Activated T-helper 1 cell treated with anti-CD3 and anti-CD28 coated beads, Interleukin-2, amount 50 U/mL, for 16 hours (primary cell): ENCODE results near the gene DRAXIN.

Experiments
- DNase-seq, 2 donors: peaks; one replicate each; pipeline ENCODE4 v3.0.0-alpha.2; 2020; ENCODE audit warnings: low read depth in 1 of 2, low spot score in 1 of 2

The DRAXIN gene

DNA sequence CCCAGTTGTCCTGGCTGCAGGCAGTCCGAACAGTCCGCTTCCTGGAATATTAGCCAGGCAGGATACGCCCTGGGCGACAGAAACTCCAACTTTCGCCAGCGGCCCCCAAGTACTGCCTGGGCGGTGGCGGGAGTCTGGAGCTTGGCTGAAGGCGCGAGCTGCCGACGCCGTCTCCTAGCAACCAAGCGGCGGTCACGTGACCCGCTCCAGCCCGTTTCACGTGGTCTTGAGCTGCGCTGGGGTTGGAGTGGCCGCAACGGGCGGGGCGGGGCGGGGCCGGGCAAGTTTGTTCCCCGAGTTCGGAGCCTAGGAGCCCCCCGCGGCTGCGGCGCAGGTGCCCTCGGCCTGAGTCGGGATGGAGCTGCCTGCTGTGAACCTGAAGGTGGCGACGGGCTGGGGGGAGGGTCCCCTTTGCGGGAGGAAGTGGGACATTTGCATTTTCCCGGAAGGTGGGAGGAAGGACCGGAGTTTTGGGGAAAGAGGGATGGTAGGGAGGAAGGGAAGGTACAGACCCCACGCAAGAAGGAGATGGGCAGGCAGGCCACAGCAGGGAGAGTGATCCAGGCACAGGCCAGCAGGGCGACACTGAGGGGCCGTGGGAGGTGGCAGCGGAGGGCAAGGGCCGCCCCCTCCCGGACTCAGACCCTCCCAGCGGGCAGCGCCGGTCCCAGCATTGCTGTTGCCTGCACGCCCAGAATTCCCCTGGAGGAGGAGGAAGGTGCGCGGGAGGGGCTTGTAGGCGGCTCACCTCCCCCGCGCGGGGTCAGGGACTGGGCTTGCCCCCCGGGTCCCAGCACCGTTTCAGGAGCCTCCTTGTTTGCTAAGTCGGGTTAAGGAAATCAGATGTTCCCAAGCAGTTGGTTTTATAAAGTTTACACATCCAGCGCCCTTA lies 44.6 kb downstream of the DRAXIN start, which contains the start of gene AGTRAP:
Gene AGTRAP (plus strand): TSS at position 283 of the 892 bp plus-strand sequence. CDS start 73 bp downstream, at position 356.
- peak; percentile 69 to 74 for DNase-seq

DNA sequence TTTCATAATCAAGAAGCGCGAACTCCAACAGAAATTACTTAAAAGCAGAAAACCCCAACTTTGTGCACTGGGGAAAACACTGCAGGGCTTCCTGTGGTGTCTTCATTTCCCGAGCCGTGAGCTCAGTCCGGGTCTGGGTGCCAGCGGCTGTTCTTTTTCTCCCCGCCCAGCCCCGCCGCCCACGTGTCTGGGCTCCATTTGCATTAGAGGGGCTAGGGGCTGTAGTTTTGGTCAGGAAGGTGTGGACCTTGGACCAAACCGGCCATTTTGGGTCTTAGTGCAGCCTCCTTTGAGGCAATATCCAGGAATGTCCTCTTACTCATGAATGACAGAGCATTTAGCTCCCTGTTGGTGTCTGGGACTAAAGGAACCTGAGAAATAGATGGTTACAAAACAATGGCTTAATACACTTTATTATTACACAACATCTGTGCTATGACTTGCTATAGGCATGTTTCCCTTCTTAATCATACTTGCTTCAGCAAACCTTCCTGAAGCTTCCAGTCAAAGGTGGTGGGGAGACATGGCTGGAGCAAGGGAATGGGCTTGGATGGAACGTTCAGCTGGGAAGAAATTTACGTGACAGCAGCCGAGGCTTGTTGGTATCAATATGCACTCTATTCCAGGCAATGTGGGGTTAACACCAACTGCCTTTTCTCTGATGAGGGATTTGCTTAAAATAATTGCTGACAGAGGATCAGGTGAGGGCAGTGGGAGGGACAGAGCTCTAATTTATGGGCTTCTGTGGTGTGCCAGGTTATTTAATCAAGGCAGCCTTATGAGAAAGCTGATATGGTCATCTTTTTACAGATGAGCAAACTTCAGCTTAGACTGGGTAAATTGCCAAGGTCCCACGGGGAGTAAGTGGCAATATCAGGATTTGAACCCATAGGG lies 45.5 kb downstream of the DRAXIN start:
- DNase-seq = peak; percentile 8 to 21

DNA sequence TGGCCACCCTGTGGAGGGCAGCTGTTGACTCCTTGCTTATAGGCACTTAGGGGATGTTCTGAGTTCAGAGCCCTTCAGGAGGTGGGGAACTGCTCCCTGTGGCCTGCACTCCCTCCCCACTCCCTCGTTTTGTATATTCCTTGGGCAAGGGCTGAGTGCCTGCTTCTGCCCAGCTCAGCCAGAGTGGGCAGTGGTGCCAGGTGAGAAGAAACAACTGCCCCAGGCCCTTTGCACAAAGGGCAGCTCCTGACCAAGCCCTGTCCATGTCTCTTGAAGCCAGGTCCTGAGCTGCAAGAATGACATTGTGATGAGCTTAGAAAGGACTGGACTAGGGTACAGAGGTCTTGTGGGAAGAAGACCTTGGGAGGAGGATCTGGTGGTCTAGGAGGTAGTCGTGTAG lies 46.6 kb downstream of the DRAXIN start:
- DNase-seq = no peak

DNA sequence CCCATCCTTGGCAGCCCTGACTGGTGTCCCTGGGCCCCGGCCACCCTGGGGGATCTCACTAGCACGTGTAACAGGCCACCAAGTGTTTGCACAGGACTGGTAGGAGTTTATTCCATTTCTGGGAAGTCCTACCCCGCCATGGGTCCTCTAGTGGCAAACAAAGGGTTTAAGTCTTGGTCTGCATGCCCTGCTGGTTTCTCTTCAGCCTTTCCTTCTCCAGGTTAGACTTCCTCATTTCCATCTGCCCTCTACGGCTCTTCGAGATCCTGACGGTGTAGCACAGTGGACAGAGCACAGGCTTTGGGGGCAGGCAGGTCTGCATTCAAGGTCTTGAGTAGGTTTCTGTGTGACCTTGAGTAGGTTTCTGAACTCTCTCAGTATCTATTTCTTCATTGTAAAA lies 47.3 kb downstream of the DRAXIN start:
- DNase-seq = no peak

DNA sequence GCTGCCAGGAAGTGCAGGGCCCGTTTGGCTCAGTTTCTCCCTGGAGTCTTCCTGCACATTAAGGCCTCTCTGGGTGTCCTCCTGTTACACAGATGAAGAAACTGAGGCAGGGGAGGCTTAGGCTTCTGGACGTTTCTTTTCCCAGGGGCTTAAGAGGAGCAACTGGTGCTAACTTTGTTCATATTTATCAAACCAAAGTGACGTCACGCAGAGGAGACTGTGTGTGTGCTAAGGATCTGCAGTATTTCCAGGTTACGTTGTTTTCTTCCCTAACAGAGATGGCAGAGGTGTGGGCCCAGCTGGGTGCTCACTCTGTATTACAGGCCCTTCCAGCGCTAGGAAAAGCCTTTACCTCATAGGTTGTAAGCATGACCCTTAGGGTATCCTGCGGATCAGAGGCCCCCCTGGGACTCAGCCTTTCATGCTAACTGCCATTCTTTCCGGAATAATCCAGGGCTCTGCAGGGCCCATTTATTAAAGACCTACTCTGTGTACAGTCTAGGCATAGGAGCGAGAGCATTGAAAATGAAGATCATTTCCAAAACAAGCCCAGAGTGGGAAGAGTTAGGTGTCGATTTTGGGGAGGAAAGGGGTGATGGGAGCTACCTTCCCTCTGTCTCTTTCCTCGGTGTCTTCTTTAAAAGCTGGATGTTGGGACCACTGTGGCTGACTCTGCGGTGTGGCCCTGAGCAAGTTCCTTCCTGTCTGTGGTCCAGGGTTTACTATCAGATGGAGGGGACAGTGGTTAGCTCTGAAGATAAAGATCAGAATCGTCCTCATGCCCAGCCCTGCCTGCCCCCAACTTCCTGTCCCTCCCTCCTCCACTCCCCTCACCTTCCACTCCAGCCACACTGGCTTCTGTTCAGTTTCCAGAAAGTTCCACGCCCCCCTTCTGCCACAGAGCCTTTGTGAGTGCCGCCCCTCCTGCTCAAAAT lies 49.0 kb downstream of the DRAXIN start:
- DNase-seq = no peak

DNA sequence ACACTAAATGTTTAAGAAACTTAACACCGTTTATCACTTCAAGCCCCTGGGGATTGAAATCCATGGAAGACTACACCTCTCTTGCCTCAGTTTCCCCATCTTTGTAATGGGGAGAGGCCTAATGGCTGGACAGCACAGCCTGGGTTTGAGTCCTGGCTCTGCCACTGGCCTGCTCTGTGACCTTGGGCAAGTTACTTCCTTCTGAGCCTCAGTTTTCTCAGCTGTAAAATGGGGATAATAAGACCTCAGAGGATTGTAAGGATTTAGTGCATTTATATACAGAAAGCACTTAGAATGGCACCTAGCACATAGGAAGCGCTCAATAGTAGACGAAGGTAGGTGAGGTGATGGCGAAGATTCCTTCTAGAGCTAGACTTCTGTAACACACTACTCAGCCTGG lies 50.0 kb downstream of the DRAXIN start:
- DNase-seq = no peak

DNA sequence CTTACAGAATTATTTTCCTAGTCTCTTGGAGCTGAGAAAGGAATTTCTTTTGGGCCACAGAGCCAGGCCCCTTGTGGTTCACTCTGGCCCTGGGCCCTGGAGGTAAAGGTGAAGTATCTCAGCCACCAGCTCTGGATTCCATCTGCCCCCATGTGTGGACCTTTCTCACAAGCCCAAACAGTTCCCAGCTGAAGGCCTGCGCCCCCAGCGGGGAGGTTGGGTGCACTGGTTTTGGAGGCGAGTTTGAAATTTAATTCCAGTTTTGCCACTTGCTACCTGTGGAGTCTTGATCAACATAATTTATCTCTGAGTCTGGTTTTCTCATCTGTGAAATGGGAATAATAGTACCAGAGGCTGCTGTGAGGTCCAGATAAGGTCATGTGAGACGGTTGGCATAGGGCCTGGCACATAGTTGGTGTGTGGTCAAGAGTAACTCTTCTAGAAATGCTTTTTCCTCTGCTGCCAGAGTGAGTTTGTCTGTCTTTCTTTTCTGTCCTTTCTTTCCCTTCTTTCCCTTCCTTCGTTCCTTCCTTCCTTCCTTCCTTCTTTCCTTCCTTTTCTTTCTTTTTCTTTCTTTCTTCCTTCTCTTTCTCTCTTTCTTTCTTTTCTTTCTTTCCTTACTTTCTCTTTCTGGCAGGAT lies 50.5 kb downstream of the DRAXIN start:
- no peak for DNase-seq

DNA sequence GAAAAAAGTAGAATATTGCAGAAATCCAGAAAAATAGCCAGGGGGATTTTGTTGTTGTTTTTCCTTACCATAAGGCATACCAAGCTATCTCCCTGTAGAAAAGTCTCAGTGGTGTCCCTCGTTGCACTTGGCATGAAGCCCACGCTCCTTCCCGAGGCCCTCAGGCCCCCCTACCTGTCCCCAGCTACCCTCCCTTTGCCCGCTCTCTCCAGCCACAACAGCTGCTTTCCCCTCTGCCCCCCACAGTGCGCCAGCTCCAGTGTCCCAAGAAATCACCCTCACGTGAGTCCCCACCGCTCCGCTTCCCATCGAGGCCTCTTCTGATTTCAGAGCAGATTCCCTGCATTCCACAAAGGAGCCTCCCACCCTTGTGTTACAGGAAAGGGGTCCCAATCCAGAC lies 52.8 kb downstream of the DRAXIN start:
- DNase-seq = no peak

DNA sequence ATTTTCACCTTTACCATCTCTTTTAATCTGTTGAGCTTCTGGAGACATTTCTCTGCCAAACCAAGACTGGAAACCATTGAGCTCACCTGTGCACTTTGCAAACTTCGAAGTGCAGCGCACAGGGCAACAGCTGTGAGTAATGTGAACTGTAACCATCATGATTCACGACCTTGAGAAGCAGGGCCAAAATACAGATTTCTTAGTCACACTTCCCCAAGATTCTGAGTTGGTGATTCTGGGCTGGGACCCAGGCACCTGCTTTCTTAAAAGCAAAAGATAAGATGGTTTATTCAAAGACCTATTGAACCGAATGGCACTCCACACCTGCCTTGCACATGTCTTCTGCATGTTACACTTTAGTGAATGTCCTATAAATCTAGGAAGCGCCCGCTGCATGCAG lies 54.6 kb downstream of the DRAXIN start:
- DNase-seq = no peak

DNA sequence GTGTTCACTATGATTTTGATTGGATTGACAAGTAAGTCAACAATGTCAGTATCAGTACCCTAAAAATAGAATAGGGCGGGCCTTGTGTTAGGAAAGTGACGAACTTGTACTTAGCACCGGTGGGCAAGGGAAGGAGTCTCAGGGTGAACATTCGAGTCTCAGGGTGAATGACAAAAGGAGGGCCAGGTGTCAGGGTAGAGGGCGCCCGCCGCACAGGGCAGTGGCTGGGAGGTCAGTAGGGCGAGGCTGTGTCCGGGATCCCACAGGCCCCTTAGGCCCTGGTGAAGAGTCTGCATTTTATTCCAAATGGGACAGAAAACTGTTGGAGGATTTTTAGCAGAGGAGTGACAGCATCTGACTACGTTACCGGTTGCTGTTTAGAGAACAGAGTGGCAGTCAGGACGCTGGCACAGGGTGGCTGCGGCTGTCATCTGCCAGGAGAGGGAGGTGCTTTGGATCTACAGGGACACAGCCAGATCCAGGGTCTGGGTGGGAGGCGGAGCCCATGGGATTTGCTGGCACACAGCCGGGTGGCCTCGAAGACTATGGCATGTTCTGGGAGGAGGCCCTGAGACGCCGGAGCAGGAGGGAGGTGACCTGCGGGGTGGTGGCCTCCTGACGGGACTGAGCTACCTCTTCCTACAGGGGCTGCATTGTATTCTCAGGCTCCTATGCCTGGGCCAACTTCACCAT lies 55.4 kb downstream of the DRAXIN start:
- no peak for DNase-seq

DNA sequence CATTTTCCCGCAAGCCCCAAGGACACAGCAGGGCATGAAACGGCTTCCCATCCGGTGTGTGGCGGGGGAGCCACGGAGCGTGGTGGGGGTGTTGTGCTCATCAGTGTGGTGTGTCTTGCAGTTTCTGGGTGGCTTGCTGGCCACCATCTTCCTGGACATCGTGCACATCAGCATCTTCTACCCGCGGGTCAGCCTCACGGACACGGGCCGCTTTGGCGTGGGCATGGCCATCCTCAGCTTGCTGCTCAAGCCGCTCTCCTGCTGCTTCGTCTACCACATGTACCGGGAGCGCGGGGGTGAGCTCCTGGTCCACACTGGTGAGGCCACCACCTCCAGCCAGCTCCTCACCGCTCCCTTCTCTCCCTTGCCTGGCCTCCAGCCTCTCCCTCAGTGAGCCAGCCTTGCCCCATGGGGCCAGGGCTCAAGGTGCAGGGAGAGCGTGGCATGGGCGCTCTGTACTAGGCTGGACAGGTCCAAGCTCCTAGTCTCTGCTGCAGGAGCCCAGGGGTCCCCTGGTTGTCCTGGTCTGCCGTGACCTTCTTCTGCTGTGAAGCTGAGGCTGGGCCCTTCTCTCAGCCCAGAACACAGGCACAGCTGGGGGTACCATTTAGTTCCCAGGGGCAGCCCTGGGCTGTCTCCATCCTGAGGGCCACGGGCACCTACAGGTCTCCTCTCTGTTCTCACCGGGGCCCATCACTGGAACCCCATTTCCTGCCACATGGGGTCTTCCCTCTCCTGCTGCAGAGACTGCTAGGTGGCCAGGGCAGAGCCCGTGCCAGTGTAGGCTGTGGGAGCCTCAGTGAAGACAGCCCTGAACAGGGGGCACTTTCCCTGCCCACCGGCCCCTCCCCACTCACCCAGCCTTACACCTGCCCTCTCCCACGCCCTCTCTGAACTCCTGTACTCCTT lies 57.0 kb downstream of the DRAXIN start:
- DNase-seq = no peak

DNA sequence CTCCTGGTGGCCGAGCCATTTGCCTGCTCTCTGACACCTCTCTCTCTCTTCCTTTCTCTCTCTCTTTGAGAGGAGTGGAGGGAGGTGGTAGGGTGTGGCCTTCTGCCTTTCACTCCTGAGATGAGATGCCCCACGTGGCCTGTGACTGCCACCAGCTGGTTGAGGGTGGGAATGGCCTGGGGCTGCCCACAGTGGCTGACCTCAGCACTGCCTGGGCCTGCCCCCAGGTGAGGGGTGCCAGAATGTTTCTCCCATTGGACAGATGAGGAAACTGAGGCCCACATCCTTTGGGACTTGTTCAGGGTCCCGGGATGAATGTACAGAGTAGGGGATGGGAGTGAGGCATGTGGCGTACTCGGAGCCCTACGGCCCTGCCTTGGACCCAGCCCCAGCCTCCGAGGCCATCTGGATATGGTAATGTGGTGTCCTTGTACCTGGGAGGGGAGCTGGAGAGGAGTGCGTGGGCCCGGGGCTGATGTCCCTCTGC lies 57.7 kb downstream of the DRAXIN start:
- peak in 1 of 2 donors; percentile 16 for DNase-seq

DNA sequence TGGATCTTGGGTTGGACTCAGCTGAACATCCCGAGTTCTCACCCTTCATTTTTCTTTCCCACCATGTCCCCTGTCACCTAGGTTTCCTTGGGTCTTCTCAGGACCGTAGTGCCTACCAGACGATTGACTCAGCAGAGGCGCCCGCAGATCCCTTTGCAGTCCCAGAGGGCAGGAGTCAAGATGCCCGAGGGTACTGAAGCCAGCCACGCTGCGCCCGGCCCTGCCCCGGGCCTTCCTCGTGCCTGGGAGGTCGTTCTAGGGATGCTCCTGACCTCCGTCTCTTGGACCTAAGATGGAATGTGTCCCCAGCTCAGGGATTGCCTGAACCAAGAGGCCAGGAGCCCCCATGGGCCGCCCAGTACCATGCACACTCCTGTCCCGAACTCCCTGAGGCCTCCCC lies 58.5 kb downstream of the DRAXIN start:
- DNase-seq = no peak

DNA sequence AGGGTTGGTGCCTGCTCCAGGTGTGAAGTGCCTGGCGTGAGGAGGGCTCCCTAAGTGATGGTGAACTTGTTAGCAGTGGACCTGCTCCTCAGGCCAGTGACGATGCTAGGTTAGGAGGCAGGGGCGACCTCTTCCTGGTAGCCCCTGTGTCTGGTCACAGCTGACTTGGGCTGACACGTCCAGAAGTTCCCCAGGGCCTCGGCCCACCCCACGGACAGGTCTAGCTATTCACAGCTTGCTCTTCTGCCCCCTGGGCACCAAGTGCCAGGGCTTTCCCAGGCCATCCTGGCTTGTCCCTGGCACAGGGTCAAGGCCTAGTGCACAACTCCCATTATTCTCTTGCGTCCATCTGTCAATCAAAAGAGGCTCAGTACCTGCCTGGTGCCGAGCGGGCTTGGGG lies 59.6 kb downstream of the DRAXIN start:
- no peak for DNase-seq

DNA sequence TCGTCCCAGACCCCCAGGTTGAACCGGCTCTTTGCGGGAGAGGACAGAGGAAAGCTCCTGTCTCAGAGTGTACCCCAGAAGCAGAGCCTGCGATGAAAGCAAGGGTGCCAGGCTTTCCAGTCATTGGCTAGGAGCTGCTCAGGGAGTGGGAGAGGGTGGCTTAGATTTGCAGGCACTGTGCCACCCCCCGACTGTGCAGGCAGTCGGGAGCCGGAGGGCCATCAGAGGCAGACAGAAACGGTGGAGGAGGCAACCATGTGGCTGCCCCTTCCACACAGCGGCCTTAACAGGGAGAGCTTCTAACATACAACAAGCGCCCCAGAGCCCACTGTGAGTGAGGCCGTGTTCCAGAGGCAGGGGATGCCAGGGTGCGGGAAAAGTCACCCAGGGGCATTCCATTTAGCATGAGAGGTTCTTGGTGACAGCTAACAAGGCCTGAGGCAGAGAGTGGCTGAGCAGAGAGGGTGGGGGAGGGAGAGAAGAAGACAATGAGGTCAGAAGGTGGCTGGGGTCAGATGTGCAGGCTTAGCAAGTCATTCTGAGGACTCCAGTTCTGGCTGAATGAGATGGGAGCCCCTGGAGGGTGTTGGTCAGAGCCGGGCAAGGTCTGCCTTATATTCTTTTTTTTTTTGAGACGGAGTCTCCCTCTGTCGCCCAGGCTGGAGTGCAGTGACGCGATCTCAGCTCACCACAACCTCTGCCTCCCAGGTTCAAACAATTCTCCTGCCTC lies 61.0 kb downstream of the DRAXIN start:
- DNase-seq = no peak

DNA sequence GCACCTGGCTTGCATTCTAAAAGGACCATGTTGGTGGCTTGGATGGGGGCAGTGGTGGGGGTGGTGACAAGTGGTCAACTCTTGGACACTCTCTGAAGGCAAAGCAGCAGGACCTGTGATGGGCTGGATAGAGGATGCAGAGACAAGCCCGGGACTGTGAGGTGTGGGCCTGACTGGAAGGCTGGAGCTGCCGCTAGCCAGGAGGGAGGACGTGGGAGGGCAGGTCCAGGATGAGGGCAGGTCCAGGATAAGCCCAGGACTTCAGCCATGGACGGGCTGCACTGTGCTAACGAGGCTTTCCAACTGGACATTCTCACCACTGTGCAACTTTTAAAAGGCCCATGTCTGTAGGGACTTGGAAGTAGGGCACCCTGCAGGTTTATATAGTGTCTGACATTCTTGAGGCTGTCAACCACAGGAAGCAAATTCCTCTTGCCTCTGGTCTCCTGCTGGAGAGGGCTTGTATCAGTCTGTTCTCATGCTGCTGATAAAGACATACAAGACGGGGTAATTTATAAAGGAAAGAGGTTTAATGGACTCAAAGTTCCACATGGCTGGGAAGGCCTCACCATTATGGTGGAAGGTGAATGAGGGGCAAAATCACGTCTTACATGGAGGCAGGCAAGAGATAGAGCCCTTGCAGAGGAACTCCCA lies 62.2 kb downstream of the DRAXIN start:
- DNase-seq = no peak

DNA sequence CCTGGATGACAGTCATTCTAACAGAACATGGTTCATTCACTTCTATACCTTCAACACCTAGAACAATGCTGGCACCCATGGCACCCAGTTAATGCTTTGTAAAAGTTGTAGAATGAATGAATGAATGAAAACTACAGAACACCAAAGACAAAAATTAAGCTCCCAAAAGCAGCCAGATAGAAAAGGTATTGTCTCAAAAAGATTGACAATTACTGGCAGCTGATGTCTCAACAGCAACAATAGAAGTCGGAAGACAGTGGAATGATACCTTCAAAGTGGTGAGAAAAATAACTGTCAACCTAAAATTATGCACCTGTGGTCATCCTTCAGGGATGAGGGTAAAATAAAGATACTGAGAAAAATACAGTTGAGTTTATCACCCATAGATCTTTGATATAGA lies 65.5 kb downstream of the DRAXIN start:
- DNase-seq = no peak
